Choroid plexus epithelial cell (primary cell): ENCODE results near the gene RBMS1.

ENCODE experiments used
- DNase-seq: peaks from one replicate; pipeline ENCODE4 v3.0.0-alpha.2; 2010; ENCODE audit warnings: low read depth
- H3K4me3 ChIP-seq: 2 replicates; pipeline ENCODE4 v1.5.1; 2011; ENCODE audit warnings: low read depth, mild to moderate bottlenecking, control low read depth, low read length, moderate library complexity
- TF ChIP-seq, protein P1 (sequence below): conservative IDR thresholded peaks from 2 replicates; pipeline ENCODE4 v1.5.1; 2011; ENCODE audit warnings: low read depth, mild to moderate bottlenecking, control low read depth, inconsistent platforms, low read length, moderate library complexity

Gene RBMS1

DNA sequence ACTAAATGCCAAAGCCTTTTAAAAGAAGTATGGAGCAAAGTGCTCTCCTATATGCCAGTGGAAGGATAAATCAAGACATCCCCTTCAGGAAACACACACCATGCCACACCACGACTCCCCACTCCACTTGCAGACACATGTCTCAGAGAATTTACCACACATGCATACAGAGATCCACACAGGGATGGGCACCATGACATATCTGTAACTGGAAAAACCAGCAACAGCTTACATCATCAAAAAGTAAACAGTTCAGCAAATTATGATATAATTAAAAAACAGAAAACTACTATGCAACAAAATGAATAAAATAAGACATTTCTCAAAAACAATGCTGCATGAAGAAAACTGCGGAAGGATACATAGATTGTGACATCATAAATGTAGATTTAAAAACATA is 29.6 kb downstream of the RBMS1 start:
- TF ChIP-seq, protein P1, sequence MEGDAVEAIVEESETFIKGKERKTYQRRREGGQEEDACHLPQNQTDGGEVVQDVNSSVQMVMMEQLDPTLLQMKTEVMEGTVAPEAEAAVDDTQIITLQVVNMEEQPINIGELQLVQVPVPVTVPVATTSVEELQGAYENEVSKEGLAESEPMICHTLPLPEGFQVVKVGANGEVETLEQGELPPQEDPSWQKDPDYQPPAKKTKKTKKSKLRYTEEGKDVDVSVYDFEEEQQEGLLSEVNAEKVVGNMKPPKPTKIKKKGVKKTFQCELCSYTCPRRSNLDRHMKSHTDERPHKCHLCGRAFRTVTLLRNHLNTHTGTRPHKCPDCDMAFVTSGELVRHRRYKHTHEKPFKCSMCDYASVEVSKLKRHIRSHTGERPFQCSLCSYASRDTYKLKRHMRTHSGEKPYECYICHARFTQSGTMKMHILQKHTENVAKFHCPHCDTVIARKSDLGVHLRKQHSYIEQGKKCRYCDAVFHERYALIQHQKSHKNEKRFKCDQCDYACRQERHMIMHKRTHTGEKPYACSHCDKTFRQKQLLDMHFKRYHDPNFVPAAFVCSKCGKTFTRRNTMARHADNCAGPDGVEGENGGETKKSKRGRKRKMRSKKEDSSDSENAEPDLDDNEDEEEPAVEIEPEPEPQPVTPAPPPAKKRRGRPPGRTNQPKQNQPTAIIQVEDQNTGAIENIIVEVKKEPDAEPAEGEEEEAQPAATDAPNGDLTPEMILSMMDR = no peak
- H3K4me3 ChIP-seq = no peak overlapping the region
- DNase-seq = no peak

DNA sequence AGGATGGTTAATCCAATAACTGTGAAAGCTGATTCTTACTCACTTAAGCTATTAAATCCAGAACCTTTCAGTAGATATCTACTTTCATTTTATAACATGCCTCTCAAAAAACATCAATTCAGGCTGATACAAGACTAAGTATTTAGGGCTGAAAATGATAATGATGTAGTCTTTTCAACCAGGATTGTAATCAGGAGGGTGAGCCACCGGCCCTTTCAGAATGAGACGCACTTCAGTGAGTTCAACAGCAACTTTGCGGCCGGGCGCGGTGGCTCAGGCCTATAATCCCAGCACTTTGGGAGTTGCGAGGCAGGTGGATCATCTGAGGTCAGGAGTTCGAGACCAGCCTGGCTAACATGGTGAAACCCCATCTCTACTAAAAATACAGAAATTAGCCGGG is 30.4 kb downstream of the RBMS1 start:
- TF ChIP-seq, protein P1 = no peak
- H3K4me3 ChIP-seq = no peak overlapping the region
- DNase-seq = no peak

DNA sequence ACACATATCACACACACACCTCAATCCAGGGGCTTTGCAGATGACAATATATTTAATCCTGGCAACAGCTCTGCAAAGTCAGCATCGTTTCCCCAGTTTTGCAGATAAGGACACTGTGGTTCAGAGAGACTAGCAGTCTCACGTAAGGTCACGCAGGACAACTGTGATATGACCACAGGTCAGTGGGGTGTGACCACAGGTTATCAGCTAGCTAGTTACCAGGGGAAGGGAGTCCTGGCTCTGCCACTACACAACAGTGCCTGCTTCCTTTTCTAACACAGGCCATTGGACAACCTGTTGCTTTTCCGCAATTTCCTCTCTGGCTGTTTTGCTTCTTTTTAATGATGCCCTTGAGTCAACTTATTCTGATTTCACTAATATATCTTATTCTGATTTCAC is 33.3 kb downstream of the RBMS1 start:
- H3K4me3 ChIP-seq = no peak overlapping the region
- TF ChIP-seq, protein P1 = no peak
- no peak for DNase-seq

DNA sequence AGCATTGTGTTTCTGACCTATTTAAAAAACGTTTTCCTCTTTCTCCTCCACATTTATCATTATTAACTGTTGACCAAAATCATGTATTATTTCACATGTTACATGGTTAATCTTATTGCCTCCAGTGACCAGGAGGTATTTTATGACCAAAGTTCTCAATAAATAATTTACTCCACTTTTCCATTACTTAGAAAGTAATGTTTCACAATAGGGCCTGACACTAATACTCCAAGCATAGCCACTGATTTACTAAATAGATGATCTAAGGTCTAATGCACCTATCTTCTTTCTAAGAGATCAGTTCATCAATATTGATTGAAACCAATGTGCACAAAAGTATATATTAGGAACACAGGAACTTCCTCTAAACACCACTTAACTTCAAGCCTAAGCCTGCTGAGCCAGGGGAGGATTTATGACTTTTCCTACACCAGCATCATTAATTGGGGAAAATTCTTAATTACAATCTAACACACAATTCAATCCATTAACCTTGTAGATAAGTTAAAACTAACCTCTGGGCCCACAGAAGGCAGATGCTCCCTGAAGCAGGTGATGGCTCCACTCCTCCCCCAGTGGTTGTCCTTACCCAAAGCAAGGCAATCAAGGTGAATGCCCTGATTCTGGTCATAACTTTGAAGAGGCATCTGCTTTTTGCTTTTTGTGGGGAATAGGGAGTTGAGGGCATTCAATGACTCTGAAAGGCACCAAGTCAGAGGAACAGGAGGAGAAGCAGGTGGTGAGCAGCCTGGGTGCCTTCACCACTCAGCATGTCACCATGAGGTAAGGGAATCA is 33.9 kb downstream of the RBMS1 start:
- TF ChIP-seq, protein P1 = no peak
- DNase-seq = no peak
- H3K4me3 ChIP-seq = no peak overlapping the region

DNA sequence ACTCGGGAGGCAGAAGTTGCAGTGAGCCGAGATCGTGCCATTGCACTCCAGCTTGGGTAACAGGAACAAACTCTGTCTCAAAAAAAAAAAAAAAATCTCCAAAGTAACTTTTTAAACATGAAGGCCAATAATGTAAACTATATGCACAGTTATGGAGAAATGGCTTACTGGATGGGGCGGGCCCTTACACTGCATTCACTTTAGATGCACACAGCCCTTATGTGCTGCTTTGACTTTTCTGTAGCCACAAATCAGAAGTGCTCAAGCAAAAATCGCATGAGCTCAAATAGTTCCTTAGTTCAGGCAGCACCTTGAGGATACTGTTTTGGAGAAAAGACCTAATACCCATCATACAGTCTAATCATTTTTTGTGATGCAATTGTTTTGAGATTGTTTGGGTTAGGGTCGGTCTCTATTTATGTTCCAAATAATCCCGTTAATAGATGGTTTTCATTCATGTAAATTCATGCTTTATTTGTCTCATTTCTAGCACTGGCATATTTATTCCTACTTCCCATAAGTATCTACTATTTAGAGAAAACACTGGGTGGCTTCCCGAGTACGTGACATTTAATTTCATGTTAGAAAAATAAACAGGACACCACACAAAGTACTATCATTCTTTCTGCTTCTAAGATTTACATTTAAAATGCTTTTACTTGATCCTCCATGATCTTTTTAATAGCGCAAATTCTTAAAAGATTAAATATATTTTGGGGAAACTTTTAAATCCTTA is 34.7 kb downstream of the RBMS1 start:
- H3K4me3 ChIP-seq = no peak overlapping the region
- TF ChIP-seq, protein P1 = no peak
- DNase-seq = no peak

DNA sequence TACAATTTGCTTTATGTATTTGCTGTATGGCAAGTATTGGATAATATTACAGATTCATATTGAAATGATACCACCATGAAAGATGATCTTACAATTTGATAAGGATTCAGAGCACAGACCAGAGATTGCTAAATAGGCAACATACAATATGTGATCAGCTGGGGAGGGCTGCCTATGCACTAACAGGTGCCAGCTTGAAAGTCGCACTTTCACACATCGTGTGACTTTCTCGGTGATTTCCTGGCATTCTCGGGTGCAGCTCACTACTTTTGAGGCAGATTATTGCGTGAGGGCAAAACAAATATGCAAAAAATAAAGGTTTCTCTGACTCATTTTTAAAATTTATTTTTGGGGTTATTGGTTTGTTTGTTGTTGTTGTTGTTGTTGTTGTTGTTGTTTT is 36.0 kb downstream of the RBMS1 start:
- H3K4me3 ChIP-seq = no peak overlapping the region
- TF ChIP-seq, protein P1 = no peak
- DNase-seq = no peak
